ENCODE measurements around the gene HCRTR1. TPM values are rescaled to one million over a fixed set of nuclear protein-coding genes. Genes with fewer than 3 reads are reported as not detected.
A peak's percentile ranks its signal among the peaks of the same experiment; 100 is the strongest.

HCRTR1 gene
- total and polyA plus RNA-seq, 5 donors from 2014 or later, result not detected

DNA sequence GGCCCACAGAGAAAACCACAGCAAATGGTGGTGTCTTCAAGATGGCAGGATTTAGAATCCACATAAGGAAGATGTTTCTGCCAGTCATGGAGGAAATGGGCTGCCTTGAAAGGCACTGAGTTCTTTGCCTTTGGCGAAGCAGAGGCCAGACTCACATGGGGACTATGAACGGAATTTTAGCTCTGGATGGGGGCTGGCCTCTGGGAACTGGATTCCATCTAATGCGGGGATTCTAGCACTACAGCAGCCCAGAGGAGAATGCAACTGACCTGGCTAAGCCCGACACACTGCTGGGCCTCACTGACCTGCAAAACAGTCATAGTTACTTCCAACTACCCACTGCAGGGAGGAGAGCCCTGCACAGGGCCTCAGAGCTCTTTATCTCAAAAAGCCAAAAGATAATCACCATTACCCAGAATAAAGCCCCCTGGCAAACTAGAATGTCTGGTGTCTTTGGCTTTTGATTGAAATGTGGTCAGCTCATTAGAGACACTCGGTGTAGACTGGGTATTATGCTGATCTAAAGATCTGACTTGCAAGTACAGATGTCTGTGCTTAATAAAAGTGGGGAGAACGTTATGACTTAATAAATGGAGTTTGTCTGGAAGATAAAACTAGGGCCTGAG is 11.6 kb downstream of the HCRTR1 start:
- H3K27ac Mint-ChIP-seq, result no peak overlapping the region
- H3K27me3 Mint-ChIP-seq, result no peaks in the 10 kb centered on the region
- Histone ChIP-seq H3K4me1 (ENCODE audit: control insufficient read depth, insufficient read depth, low read length, poor library complexity, severe bottlenecking) (no peaks in the 10 kb centered on the region), H3K4me3 (ENCODE audit: low read depth, low read length) (no peak overlapping the region), H3K36me3 (ENCODE audit: control insufficient read depth, insufficient read depth, low read length) (peaks cover 53% of the 10 kb centered on the region), H3K27ac (ENCODE audit: insufficient read depth, low read length, poor library complexity, severe bottlenecking) (no peak overlapping the region), H3K27me3 (ENCODE audit: control insufficient read depth, insufficient read depth, low read length) (no peaks in the 10 kb centered on the region), H3K9me3 (ENCODE audit: control insufficient read depth in 2 of 2, low read length in 2 of 2) (no peaks in the 10 kb centered on the region)
- ATAC-seq (ENCODE audit: low read depth in 2 of 2) (no peak), DNase-seq (no peak)
- no peak overlapping the region for H3K4me3 Mint-ChIP-seq
- peaks cover 26% of the 10 kb centered on the region for H3K36me3 Mint-ChIP-seq
- H3K4me1 Mint-ChIP-seq, result peaks cover 0 to 7% (median 3%) of the 10 kb centered on the region in 4 donors
- H3K9me3 Mint-ChIP-seq, result peaks cover 0 to 2% (median 0%) of the 10 kb centered on the region in 7 donors

DNA sequence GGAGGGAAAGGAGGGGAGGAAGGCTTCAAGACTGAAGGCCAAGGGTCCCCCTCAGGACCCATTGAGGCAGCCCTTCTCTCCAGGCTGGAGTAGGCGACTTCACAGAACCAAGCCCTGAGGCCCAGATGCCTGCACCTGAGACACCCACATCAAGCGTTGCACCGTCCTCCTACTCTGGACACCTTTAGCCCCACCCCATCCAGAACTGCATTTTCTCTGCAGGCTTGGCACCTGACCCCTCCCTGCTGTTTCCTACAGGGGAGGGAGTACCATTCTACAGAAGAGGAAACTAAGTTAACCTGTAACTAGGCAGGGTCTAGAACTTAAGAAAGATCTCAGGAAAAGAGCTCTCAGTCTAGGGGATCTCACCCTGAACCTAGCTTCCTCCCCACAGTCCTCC is 15.2 kb downstream of the HCRTR1 start:
- no peaks in the 10 kb centered on the region for H3K27me3 ChIP-seq (ENCODE audit: control insufficient read depth, insufficient read depth, low read length)
- H3K27me3 Mint-ChIP-seq, result no peaks in the 10 kb centered on the region
- peaks cover 16 to 20% (median 18%) of the 10 kb centered on the region in 4 donors for H3K4me1 Mint-ChIP-seq
- no peak for DNase-seq
- H3K4me3 ChIP-seq (ENCODE audit: low read depth, low read length), result no peak overlapping the region
- no peak overlapping the region for H3K4me3 Mint-ChIP-seq
- no peak overlapping the region for H3K27ac Mint-ChIP-seq
- no peaks in the 10 kb centered on the region for H3K9me3 Mint-ChIP-seq
- ATAC-seq (ENCODE audit: low read depth in 2 of 2), result no peak
- peaks cover 66% of the 10 kb centered on the region for H3K36me3 ChIP-seq (ENCODE audit: control insufficient read depth, insufficient read depth, low read length)
- peaks cover under 1% of the 10 kb centered on the region for H3K4me1 ChIP-seq (ENCODE audit: control insufficient read depth, insufficient read depth, low read length, poor library complexity, severe bottlenecking)
- peaks cover 29% of the 10 kb centered on the region for H3K36me3 Mint-ChIP-seq
- H3K9me3 ChIP-seq (ENCODE audit: control insufficient read depth in 2 of 2, low read length in 2 of 2), result no peaks in the 10 kb centered on the region
- H3K27ac ChIP-seq (ENCODE audit: insufficient read depth, low read length, poor library complexity, severe bottlenecking), result no peak overlapping the region

DNA sequence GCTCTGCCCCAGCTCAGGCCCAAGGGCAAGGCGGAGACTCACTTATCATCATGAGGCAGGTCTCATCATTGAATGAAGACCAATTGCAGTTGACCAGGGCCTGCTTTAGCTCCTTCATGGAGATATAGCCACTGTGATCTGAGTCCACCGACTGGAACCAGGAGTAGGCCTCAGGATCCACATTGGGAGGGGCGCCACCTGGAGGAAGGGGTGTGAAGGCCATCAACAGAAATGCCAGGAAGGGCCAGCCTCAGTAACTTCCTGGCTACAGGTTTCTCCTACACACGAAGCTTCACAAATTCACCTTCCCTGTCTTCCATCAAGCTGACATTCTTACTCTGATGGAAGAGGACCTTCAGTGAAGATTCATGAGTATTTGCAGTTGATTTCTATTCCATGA is 15.6 kb downstream of the HCRTR1 start:
- Mint-ChIP-seq H3K27ac (no peak overlapping the region), H3K36me3 (peaks cover 26% of the 10 kb centered on the region), H3K4me1 (peaks cover 20 to 24% (median 23%) of the 10 kb centered on the region in 4 donors), H3K4me3 (no peak overlapping the region), H3K9me3 (no peaks in the 10 kb centered on the region), H3K27me3 (no peaks in the 10 kb centered on the region)
- ATAC-seq (ENCODE audit: low read depth in 2 of 2) (no peak), DNase-seq (peak in 1 of 3 donors; percentile 14)
- no peaks in the 10 kb centered on the region for H3K27me3 ChIP-seq (ENCODE audit: control insufficient read depth, insufficient read depth, low read length)
- H3K4me1 ChIP-seq (ENCODE audit: control insufficient read depth, insufficient read depth, low read length, poor library complexity, severe bottlenecking), result peaks cover 6% of the 10 kb centered on the region
- no peak overlapping the region for H3K4me3 ChIP-seq (ENCODE audit: low read depth, low read length)
- no peak overlapping the region for H3K27ac ChIP-seq (ENCODE audit: insufficient read depth, low read length, poor library complexity, severe bottlenecking)
- H3K9me3 ChIP-seq (ENCODE audit: control insufficient read depth in 2 of 2, low read length in 2 of 2), result no peaks in the 10 kb centered on the region
- peaks cover 66% of the 10 kb centered on the region for H3K36me3 ChIP-seq (ENCODE audit: control insufficient read depth, insufficient read depth, low read length)

DNA sequence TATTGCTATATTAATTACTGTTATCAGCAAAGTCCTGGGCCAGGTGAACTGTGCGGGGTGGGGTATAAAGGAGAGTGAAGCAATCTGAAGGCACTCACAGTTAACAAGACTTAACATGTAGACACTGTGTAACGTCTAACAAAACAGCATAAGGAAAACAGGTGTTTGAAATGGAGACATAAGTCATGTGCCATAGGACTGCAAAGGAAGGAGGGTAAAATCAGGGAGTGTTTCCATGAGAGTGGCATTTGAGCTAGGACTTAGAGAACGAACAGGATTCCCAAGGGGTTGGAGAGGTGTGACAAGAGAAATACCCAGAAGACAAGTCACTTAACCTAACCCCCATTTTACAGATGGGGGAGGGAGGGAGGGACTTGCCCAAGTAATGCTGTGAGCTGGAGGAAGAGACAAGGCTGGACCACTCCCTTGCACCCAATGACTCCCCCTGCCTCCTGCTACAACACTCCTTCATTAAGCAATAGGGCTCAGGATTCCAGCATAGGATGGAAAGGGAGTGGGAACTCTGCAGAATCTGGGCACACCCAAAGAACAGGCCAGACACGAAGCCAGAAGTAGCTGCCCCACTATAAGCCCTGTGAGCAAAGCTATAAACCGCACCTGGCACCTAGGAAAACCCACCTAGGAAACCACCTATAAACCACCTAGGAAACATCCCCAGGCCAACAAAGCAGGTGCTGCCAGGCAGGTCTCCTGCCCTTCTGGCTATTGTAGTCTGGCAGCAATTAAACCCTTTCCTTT is 20.6 kb downstream of the HCRTR1 start:
- DNase-seq (no peak), ATAC-seq (ENCODE audit: low read depth in 2 of 2) (no peak)
- Histone ChIP-seq H3K27ac (ENCODE audit: insufficient read depth, low read length, poor library complexity, severe bottlenecking) (no peak overlapping the region), H3K36me3 (ENCODE audit: control insufficient read depth, insufficient read depth, low read length) (peaks cover 27% of the 10 kb centered on the region), H3K27me3 (ENCODE audit: control insufficient read depth, insufficient read depth, low read length) (no peaks in the 10 kb centered on the region), H3K4me3 (ENCODE audit: low read depth, low read length) (no peak overlapping the region), H3K9me3 (ENCODE audit: control insufficient read depth in 2 of 2, low read length in 2 of 2) (no peaks in the 10 kb centered on the region), H3K4me1 (ENCODE audit: control insufficient read depth, insufficient read depth, low read length, poor library complexity, severe bottlenecking) (peaks cover 7% of the 10 kb centered on the region)
- peaks cover 25 to 33% (median 28%) of the 10 kb centered on the region in 4 donors for H3K4me1 Mint-ChIP-seq
- peak overlapping the region in 1 of 4 donors; percentile 55 for H3K4me3 Mint-ChIP-seq
- H3K9me3 Mint-ChIP-seq, result no peaks in the 10 kb centered on the region
- H3K27ac Mint-ChIP-seq, result peak overlapping the region in 2 of 3 donors; percentile 2 to 30
- no peaks in the 10 kb centered on the region for H3K27me3 Mint-ChIP-seq
- peaks cover 9% of the 10 kb centered on the region for H3K36me3 Mint-ChIP-seq

GRCh38 chr1:31639543-31639942 is 22.1 kb downstream of the HCRTR1 start:
- no peaks in the 10 kb centered on the region for H3K9me3 ChIP-seq (ENCODE audit: control insufficient read depth in 2 of 2, low read length in 2 of 2)
- DNase-seq (no peak), ATAC-seq (ENCODE audit: low read depth in 2 of 2) (no peak)
- H3K36me3 Mint-ChIP-seq, result peaks cover 8% of the 10 kb centered on the region
- H3K4me3 ChIP-seq (ENCODE audit: low read depth, low read length), result no peak overlapping the region
- peaks cover 2% of the 10 kb centered on the region for H3K27me3 Mint-ChIP-seq
- H3K9me3 Mint-ChIP-seq, result no peaks in the 10 kb centered on the region
- peaks cover 19% of the 10 kb centered on the region for H3K4me1 ChIP-seq (ENCODE audit: control insufficient read depth, insufficient read depth, low read length, poor library complexity, severe bottlenecking)
- peaks cover 19% of the 10 kb centered on the region for H3K36me3 ChIP-seq (ENCODE audit: control insufficient read depth, insufficient read depth, low read length)
- no peak overlapping the region for H3K27ac ChIP-seq (ENCODE audit: insufficient read depth, low read length, poor library complexity, severe bottlenecking)
- H3K4me3 Mint-ChIP-seq, result no peak overlapping the region
- H3K27me3 ChIP-seq (ENCODE audit: control insufficient read depth, insufficient read depth, low read length), result no peaks in the 10 kb centered on the region
- peaks cover 27 to 46% (median 37%) of the 10 kb centered on the region in 4 donors for H3K4me1 Mint-ChIP-seq
- no peak overlapping the region for H3K27ac Mint-ChIP-seq

DNA sequence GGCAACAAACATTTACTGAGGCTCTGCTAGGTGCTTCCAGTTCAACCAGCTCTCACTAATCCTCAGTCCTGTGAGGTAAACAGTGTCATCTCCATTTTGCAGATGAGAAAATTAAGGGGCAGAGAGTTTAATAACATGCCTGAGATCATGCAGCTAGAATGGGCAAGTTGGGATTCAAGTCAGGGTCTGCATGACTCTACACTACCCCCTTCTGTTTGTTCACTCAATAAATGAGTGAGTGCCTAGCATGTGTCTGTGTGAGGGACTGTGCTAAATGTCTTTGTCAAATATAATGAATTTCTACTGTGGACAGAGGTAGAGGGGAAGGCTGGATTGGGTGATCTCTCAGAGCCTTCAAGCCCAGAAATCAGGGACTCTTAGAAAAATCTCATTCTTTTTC is 22.7 kb downstream of the HCRTR1 start:
- H3K4me3 ChIP-seq (ENCODE audit: low read depth, low read length), result no peak overlapping the region
- H3K9me3 Mint-ChIP-seq, result no peaks in the 10 kb centered on the region
- ATAC-seq (ENCODE audit: low read depth in 2 of 2) (no peak), DNase-seq (no peak)
- H3K27me3 ChIP-seq (ENCODE audit: control insufficient read depth, insufficient read depth, low read length), result no peaks in the 10 kb centered on the region
- H3K4me1 ChIP-seq (ENCODE audit: control insufficient read depth, insufficient read depth, low read length, poor library complexity, severe bottlenecking), result peaks cover 19% of the 10 kb centered on the region
- H3K27ac ChIP-seq (ENCODE audit: insufficient read depth, low read length, poor library complexity, severe bottlenecking), result no peak overlapping the region
- H3K4me3 Mint-ChIP-seq, result no peak overlapping the region
- H3K36me3 Mint-ChIP-seq, result peaks cover 4% of the 10 kb centered on the region
- peaks cover 8% of the 10 kb centered on the region for H3K27me3 Mint-ChIP-seq
- peaks cover 14% of the 10 kb centered on the region for H3K36me3 ChIP-seq (ENCODE audit: control insufficient read depth, insufficient read depth, low read length)
- no peak overlapping the region for H3K27ac Mint-ChIP-seq
- no peaks in the 10 kb centered on the region for H3K9me3 ChIP-seq (ENCODE audit: control insufficient read depth in 2 of 2, low read length in 2 of 2)
- H3K4me1 Mint-ChIP-seq, result peaks cover 27 to 52% (median 40%) of the 10 kb centered on the region in 4 donors

- H3K36me3 Mint-ChIP-seq, result peaks cover under 1% of the 10 kb centered on the region
- H3K27me3 Mint-ChIP-seq, result peaks cover 8% of the 10 kb centered on the region
- DNase-seq (no peak), ATAC-seq (ENCODE audit: low read depth in 2 of 2) (no peak)
- no peaks in the 10 kb centered on the region for H3K9me3 Mint-ChIP-seq
- no peaks in the 10 kb centered on the region for H3K9me3 ChIP-seq (ENCODE audit: control insufficient read depth in 2 of 2, low read length in 2 of 2)
- no peak overlapping the region for H3K27ac ChIP-seq (ENCODE audit: insufficient read depth, low read length, poor library complexity, severe bottlenecking)
- peaks cover 11% of the 10 kb centered on the region for H3K36me3 ChIP-seq (ENCODE audit: control insufficient read depth, insufficient read depth, low read length)
- peaks cover 25 to 55% (median 45%) of the 10 kb centered on the region in 4 donors for H3K4me1 Mint-ChIP-seq
- H3K4me3 Mint-ChIP-seq, result no peak overlapping the region
- H3K4me1 ChIP-seq (ENCODE audit: control insufficient read depth, insufficient read depth, low read length, poor library complexity, severe bottlenecking), result peaks cover 27% of the 10 kb centered on the region
- no peak overlapping the region for H3K27ac Mint-ChIP-seq
- H3K27me3 ChIP-seq (ENCODE audit: control insufficient read depth, insufficient read depth, low read length), result no peaks in the 10 kb centered on the region
- no peak overlapping the region for H3K4me3 ChIP-seq (ENCODE audit: low read depth, low read length)
These were observed 23.5 kb downstream of the HCRTR1 start for GRCh38 chr1:31640964-31641363.

Data from CD4-positive, CD25-positive, alpha-beta regulatory T cell (primary cell).